GM18870 (cell line): Measurements from ENCODE around the gene EFHD1.
"Not testable (repeated sequence)": the region's sequence is repeated elsewhere in the genome, so short reads cannot be mapped to it uniquely, and the experiment has no call there.

Experiments
- ATAC-seq: cut with Tn5 transposase; IDR thresholded peaks from one replicate; pipeline ENCODE4 v1.9.1; 2021; ENCODE audit warnings: moderate library complexity; ENCODE audit not compliant: unreplicated experiment

EFHD1 gene

GRCh38 chr2:232647261-232647660 is 13.9 kb downstream of the EFHD1 start:
- no peak for ATAC-seq

DNA sequence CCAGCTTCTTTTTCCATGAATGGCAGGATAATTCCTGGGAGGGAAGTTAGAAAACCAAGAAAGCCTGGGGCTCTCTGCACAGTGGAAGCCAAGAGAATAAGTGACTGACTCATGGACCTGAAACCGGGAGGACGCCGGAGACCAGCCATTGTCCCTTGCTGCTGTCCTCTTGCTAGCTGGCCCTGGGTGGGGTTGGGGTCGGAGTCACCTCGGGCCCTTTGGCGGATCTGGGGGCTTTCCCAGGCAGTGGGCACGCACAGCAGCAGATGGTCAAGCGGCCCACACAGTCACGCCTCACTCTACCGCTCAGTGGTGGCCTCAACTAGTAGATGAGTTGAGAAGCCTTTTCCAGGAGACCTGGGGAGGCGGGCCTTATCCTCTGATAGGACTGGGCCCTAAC is 15.6 kb downstream of the EFHD1 start:
- no peak for ATAC-seq

- ATAC-seq, result no peak
These were observed 19.1 kb downstream of the EFHD1 start for GRCh38 chr2:232652505-232652851.

DNA sequence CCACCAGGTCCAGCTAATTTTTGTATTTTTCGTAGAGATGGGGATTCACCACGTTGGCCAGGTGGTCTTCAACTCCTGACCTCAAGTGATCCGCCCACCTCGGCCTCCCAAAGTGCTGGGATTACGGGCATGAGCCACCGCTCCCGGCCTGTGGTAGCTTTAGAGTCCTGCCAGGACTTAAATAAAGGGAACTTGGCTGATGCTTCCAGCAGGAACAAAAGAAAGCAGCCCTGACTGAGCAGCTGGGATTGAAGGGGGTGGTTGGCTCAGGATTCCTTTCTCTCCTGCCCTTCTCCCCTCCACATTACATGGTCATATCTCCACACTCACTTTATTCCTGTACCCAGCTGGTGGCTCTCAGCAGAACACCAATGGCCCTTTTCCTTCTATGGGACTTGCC is 20.0 kb downstream of the EFHD1 start:
- no peak for ATAC-seq

GRCh38 chr2:232655392-232655791 is 22.0 kb downstream of the EFHD1 start:
- ATAC-seq, result no peak

GRCh38 chr2:232658217-232658785 is 24.9 kb downstream of the EFHD1 start:
- no peak for ATAC-seq

GRCh38 chr2:232659359-232659758 is 26.0 kb downstream of the EFHD1 start:
- no peak for ATAC-seq

- ATAC-seq, result no peak
These were observed 29.3 kb downstream of the EFHD1 start for GRCh38 chr2:232662486-232663260.

DNA sequence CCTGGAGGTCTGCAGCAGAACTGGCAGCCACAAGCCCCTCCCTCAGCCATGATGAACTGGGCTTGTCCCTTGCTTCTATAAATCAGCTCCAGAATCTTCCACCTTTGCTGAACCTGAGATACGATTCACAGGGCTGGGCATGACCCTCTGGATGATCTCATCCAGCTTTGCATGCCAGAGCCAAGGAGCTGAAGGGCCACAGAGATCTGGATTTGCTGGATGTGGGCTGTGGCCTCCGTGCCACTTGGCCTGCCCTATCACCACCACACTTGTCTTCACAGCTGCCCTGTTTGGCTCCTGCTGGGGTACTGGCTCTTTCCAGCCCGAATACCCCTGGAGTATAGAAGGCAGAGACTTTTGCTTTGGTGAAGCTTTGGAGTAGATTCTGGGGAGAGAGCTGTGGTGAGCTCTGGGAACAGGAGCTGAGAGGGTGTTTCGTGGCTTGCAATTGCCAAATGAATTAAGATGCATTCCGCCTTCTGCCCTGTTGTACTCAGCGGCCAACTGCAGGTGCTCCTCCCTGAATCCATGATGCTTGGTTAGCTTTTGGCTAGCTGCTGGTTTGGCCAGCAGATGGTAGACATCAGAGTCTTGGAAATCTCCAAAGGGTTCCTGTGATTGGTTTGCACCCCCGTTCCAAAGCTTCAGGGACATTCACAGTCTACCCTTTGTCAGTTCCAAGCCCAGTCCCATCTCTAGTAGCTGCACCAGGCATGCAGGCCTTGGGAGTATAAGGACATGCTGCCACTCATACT is 32.8 kb downstream of the EFHD1 start:
- ATAC-seq, result no peak

GRCh38 chr2:232667989-232668583 is 34.7 kb downstream of the EFHD1 start:
- no peak for ATAC-seq

- ATAC-seq, result no peak
These were observed 35.5 kb downstream of the EFHD1 start for GRCh38 chr2:232668805-232669444.

- ATAC-seq, result no peak
These were observed 39.2 kb downstream of the EFHD1 start for GRCh38 chr2:232672588-232672987.

DNA sequence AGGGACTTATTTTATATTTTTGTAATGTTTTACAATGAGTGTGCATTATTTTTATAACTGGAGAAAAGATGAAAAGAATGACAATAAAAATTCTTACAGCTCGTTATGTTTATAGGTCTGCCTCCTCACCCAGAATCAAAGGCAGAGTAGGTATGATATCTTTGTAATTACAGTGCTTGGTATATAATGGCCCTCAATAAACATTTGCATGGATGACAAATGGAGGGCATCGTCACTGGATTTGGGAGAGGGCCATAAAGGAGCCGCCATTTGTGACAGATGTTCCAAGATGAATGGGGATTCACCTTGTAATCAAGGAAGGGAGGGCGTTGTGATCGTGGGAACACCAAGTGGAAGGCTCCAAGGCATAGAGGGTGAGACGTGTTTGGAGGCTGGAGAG is 41.1 kb downstream of the EFHD1 start:
- ATAC-seq, result no peak

DNA sequence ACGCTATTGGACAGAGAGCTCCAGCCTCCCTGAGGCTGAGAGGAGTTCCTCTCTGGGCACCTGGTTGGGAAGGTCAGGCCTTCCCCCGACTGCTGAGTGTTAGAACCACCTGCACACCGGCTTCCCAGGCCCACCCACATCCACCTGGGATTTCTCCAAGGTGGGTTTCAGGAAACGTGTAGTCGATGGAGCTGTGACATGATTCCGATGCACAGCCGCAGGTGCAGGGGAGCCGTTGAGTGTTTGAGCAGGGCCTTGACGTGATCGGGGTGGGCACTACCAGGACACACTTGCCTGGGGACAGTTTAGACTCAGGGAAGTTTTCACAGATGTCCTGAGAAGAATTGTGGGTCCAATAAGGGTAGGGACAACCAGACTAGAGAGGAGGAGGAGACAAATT is 42.0 kb downstream of the EFHD1 start:
- no peak for ATAC-seq

DNA sequence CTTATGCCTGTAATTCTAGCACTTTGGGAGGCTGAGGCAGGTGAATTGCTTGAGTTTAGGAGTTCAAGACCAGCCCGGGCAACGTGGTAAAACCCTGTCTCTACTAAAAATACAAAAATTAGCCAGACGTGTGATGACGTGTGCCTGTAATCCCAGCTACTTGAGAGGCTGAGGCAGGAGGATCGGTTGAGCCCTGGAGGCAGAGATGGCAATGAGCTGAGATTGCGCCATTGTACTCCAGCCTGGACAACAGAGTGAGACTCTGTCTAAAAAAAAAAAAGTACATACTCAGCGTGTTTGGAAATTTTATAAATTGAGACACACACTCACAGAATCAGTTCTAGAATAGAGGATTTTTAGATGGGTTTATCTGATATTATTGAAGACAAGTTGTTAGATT is 46.6 kb downstream of the EFHD1 start:
- ATAC-seq, result no peak

- no peak for ATAC-seq
These were observed 48.1 kb downstream of the EFHD1 start for GRCh38 chr2:232681527-232681926.

DNA sequence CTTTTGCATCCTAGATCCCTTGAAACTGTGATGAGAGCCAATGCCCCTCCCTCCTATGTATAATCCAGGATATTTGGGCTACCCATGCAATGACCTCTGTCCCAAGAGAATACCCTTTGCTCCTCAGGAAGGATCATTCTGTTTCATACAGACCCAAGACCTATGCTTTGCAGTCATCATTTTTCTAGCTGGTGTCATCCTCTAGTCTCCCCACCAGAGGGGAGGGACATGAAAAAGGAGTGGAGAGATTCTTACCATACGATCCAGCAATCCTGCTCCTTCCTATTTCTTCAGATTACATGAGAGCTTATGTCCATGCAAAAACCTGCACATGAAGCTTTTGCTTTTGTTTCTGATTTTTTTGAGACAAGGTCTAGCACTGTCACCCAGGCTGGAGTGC is 50.0 kb downstream of the EFHD1 start:
- ATAC-seq, result no peak

- ATAC-seq, result not testable (repeated sequence)
These were observed 52.0 kb downstream of the EFHD1 start for GRCh38 chr2:232685391-232685790.

DNA sequence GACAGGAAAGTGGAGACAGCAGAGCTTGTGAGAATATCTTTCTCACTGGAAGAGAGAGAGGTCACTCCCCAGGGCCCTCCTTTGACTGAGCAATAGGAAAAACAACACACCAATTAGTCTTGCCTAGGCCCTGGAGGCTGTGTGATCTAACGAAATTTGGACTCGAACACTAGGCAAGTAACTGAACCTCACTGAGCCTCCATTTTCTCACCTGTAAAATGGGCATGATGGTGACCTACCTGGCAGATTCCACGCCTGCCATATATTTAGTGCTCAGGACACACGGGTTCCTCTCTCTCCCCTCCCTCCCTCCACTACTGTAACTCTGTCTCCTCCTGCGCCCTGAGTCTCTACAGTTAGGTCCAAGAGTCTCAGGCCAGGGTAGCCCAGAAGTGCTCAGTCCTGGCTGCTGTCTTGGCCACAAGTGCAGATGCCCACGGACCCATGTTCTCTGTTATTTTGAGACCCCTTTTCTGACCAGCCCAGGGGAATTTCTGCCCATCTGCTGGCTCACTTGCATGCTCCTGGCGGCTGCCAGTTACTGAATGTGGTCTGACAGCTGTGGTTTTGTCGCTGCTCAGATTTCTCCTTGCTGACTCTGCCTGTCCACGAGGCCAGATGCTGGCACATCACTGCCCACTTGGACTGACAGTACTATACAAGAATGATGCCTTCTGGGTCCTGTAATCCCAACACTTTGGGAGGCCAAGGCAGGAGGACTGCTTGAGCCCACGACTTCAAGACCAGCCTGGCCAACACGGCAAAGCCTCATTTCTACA is 54.2 kb downstream of the EFHD1 start:
- ATAC-seq, result no peak

DNA sequence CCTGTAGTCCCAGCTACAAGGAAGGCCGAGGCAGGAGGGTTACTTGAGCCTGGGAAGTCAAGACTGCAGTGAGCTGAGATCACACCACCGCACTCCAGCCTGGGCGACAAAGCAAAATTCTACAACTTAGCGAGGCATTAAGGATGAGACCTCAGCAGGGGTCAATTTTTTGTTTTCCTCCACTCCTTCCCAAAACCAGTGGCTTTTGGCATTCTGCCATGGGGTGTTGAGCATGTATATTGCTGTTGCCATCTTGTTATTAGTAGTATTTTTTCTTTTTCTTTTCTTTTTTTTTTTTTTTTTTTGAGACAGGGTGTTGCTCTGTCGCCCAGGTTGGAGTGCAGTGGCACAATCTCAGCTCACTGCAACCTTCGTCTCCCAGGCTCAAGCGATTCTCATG is 54.8 kb downstream of the EFHD1 start:
- no peak for ATAC-seq
